MCF 10A (cell line): ENCODE measurements around the gene GJC1. TPM values are rescaled to one million over a fixed set of nuclear protein-coding genes. Genes with fewer than 3 reads are reported as not detected.

Source experiments
- BruUV-seq: library from RNA; stranded (reverse); fragments of 400-500 nt; replicated peaks from 2 replicates; lab custom pipeline; 2021; lab: Mats Ljungman, UMichigan
- CTCF ChIA-PET: fragments of 300-600 bp; sonication (Branson Sonifier 250); formaldehyde crosslinking; extraction: SDS; loops from one replicate; lab custom pipeline; 2021; ENCODE audit warnings: antibody characterized with exemption, inconsistent platforms; lab: Yijun Ruan, JAX
- POLR2A ChIA-PET: fragments of 300-600, 350-650 bp; sonication (Branson Sonifier 250); formaldehyde crosslinking; extraction: SDS; loops from one replicate; lab custom pipeline; 2020; ENCODE audit warnings: antibody characterized with exemption, inconsistent platforms; lab: Yijun Ruan, JAX
- DNase-seq: peaks from one replicate; pipeline ENCODE4 v3.0.0-alpha.2; 2018; ENCODE audit not compliant: unreplicated experiment
- H3K27ac Mint-ChIP-seq: one replicate; pipeline ENCODE4 v1.8.0; 2022; ENCODE audit warnings: mild to moderate bottlenecking, low read depth, mixed read lengths; ENCODE audit not compliant: unreplicated experiment
- H3K27me3 Mint-ChIP-seq: one replicate; pipeline ENCODE4 v1.8.0; 2022; ENCODE audit warnings: mixed read lengths; ENCODE audit not compliant: insufficient read depth, unreplicated experiment
- H3K36me3 Mint-ChIP-seq: one replicate; pipeline ENCODE4 v1.8.0; 2022; ENCODE audit warnings: mild to moderate bottlenecking, moderate library complexity, mixed read lengths; ENCODE audit not compliant: insufficient read depth, unreplicated experiment
- H3K4me1 Mint-ChIP-seq: one replicate; pipeline ENCODE4 v1.8.0; 2022; ENCODE audit warnings: mixed read lengths; ENCODE audit not compliant: insufficient read depth, unreplicated experiment
- H3K4me3 Mint-ChIP-seq: one replicate; pipeline ENCODE4 v1.8.0; 2022; ENCODE audit warnings: mild to moderate bottlenecking, moderate library complexity, mixed read lengths; ENCODE audit not compliant: unreplicated experiment
- H3K9me3 Mint-ChIP-seq: one replicate; pipeline ENCODE4 v1.8.0; 2022; ENCODE audit warnings: mixed read lengths; ENCODE audit not compliant: unreplicated experiment
- CTCF ChIP-seq: fragments of 200-600 bp; IDR thresholded peaks from one replicate; pipeline ENCODE4 v1.8.0; 2022; ENCODE audit warnings: antibody characterized with exemption, mild to moderate bottlenecking; ENCODE audit not compliant: unreplicated experiment
- intact Hi-C: fragments of 100-400 bp; cut with micrococcal nuclease; formaldehyde crosslinking; loops from 2 replicates; pipeline ENCODE4 v1.14.1; 2022
- total RNA-seq: library from RNA; stranded (reverse); gene quantifications from 2 replicates; pipeline ENCODE4 v1.2.3, GENCODE V29; 2022

Gene GJC1
- total RNA-seq, 1 experiment from 2014 or later, result 6.9 TPM

GRCh38 chr17:44770166-44770925, 59.7 kb downstream of the GJC1 start:
- no peak for TF ChIP-seq CTCF
- no TSS peak for BruUV-seq
- no peak for DNase-seq
- H3K9me3 Mint-ChIP-seq, result no peaks in the 10 kb centered on the region
- H3K36me3 Mint-ChIP-seq, result no peaks in the 10 kb centered on the region
- intact Hi-C loops, result no loop called here
- H3K27ac Mint-ChIP-seq, result no peak overlapping the region
- H3K4me1 Mint-ChIP-seq, result peaks cover 4% of the 10 kb centered on the region
- CTCF ChIA-PET, result interaction anchor here (0.6 to 1.4 kb wide), 6 partner anchors 8 to 328 kb away, joined by 3 to 5 read pairs (median 4); no protein-coding TSS in a partner anchor
- peaks cover 13% of the 10 kb centered on the region for H3K27me3 Mint-ChIP-seq
- POLR2A ChIA-PET, result interaction anchor here (0.6 kb wide), 1 partner anchor 51 kb away, joined by 3 read pairs; no protein-coding TSS in a partner anchor
- H3K4me3 Mint-ChIP-seq, result no peak overlapping the region

GRCh38 chr17:44769647-44770084, 60.4 kb downstream of the GJC1 start:
- ChIA-PET CTCF (interaction anchor here (0.7 to 1.4 kb wide), 3 partner anchors 9 to 97 kb away, joined by 3 to 4 read pairs (median 4); no protein-coding TSS in a partner anchor), POLR2A (no interaction called here)
- Mint-ChIP-seq H3K27ac (no peak overlapping the region), H3K4me1 (peaks cover 2% of the 10 kb centered on the region), H3K27me3 (peaks cover 13% of the 10 kb centered on the region), H3K4me3 (no peak overlapping the region), H3K36me3 (no peaks in the 10 kb centered on the region), H3K9me3 (no peaks in the 10 kb centered on the region)
- intact Hi-C loops, result no loop called here
- TF ChIP-seq CTCF, result no peak
- no peak for DNase-seq
- no TSS peak for BruUV-seq

GRCh38 chr17:44769230-44769629, 60.9 kb downstream of the GJC1 start:
- Mint-ChIP-seq H3K4me3 (no peak overlapping the region), H3K9me3 (no peaks in the 10 kb centered on the region), H3K27ac (no peak overlapping the region), H3K4me1 (no peaks in the 10 kb centered on the region), H3K27me3 (peaks cover 13% of the 10 kb centered on the region), H3K36me3 (no peaks in the 10 kb centered on the region)
- intact Hi-C loops, result no loop called here
- BruUV-seq, result no TSS peak
- ChIA-PET CTCF (interaction anchor here (0.7 to 1.0 kb wide), 2 partner anchors 90 to 97 kb away, joined by 3 to 4 read pairs; no protein-coding TSS in a partner anchor), POLR2A (interaction anchor here (0.6 kb wide), 1 partner anchor 429 kb away, joined by 3 read pairs; no protein-coding TSS in a partner anchor)
- no peak for TF ChIP-seq CTCF
- no peak for DNase-seq

- ChIA-PET POLR2A (interaction anchor here (0.5 to 0.6 kb wide), 2 partner anchors 11 to 430 kb away, joined by 3 read pairs; no protein-coding TSS in a partner anchor), CTCF (interaction anchor here (0.7 kb wide), 1 partner anchor 10 kb away, joined by 3 read pairs; no protein-coding TSS in a partner anchor)
- TF ChIP-seq CTCF, result no peak
- Mint-ChIP-seq H3K4me3 (no peak overlapping the region), H3K4me1 (no peaks in the 10 kb centered on the region), H3K27me3 (peaks cover 7% of the 10 kb centered on the region), H3K9me3 (no peaks in the 10 kb centered on the region), H3K36me3 (no peaks in the 10 kb centered on the region), H3K27ac (no peak overlapping the region)
- no TSS peak for BruUV-seq
- intact Hi-C loops, result no loop called here
- no peak for DNase-seq
These were observed 61.5 kb downstream of the GJC1 start for GRCh38 chr17:44768505-44769142.
